Activated CD8-positive, alpha-beta T cell treated with anti-CD3 and anti-CD28 coated beads for 36 hours (primary cell): Measurements from ENCODE around the gene SLC26A2. TPM values are rescaled to one million over a fixed set of nuclear protein-coding genes. Genes with fewer than 3 reads are reported as not detected.

Experiments
- ATAC-seq: fragments of 200-7000 bp; cut with Tn5 transposase; one replicate; pipeline ENCODE4 v1.10.0; 2021; ENCODE audit warnings: mild to moderate bottlenecking, moderate library complexity
- CTCF ChIA-PET: fragments of 350-600 bp; sonication (Branson Sonifier 250); formaldehyde crosslinking; loops from one replicate; lab custom pipeline; 2021; ENCODE audit warnings: antibody characterized with exemption; lab: Charles Lee
- POLR2A ChIA-PET: fragments of 350-600 bp; sonication (Branson Sonifier 250); formaldehyde crosslinking; loops from one replicate; lab custom pipeline; 2021; ENCODE audit warnings: antibody characterized with exemption; lab: Charles Lee
- DNase-seq: peaks from one replicate; pipeline ENCODE4 v3.0.0-alpha.2; 2020
- H3K27ac Mint-ChIP-seq: one replicate; pipeline ENCODE4 v1.8.0; 2021; ENCODE audit warnings: mild to moderate bottlenecking, mixed read lengths
- H3K27me3 Mint-ChIP-seq: one replicate; pipeline ENCODE4 v1.8.0; 2021; ENCODE audit warnings: mixed read lengths
- H3K36me3 Mint-ChIP-seq: one replicate; pipeline ENCODE4 v1.8.0; 2021; ENCODE audit warnings: low read depth, mixed read lengths
- H3K4me1 Mint-ChIP-seq: one replicate; pipeline ENCODE4 v1.8.0; 2021; ENCODE audit warnings: low read depth, mixed read lengths
- H3K4me3 Mint-ChIP-seq: one replicate; pipeline ENCODE4 v1.8.0; 2021; ENCODE audit warnings: mild to moderate bottlenecking, moderate library complexity, mixed read lengths
- H3K9me3 Mint-ChIP-seq: one replicate; pipeline ENCODE4 v1.8.0; 2021; ENCODE audit warnings: mixed read lengths
- CTCF ChIP-seq: fragments of 200-600 bp; IDR thresholded peaks from one replicate; pipeline ENCODE4 v1.8.0; 2022; ENCODE audit warnings: antibody characterized with exemption, mild to moderate bottlenecking
- intact Hi-C: fragments of 100-400 bp; cut with micrococcal nuclease; formaldehyde crosslinking; loops from one replicate; pipeline ENCODE4 v1.10.0; 2022
- total RNA-seq, 2 experiments: library from RNA; stranded (reverse); gene quantifications; one replicate each; pipeline ENCODE4 v1.2.3, GENCODE V29; 2021

Gene SLC26A2
- total RNA-seq, 2 experiments from 2014 or later = 5.0 to 5.3 TPM

GRCh38 chr5:150036513-150036912 lies 76.0 kb downstream of the SLC26A2 start:
- DNase-seq (no peak), ATAC-seq (no peak)
- POLR2A ChIA-PET = interaction anchor here (1.1 to 1.5 kb wide), 2 partner anchors 12 to 36 kb away, joined by 3 to 4 read pairs; partner anchors contain the start of genes HMGXB3 and TIGD6
- no peaks in the 10 kb centered on the region for H3K27me3 Mint-ChIP-seq
- H3K4me1 Mint-ChIP-seq = no peaks in the 10 kb centered on the region
- H3K27ac Mint-ChIP-seq = no peak overlapping the region
- H3K4me3 Mint-ChIP-seq = no peak overlapping the region
- no peaks in the 10 kb centered on the region for H3K9me3 Mint-ChIP-seq
- CTCF ChIA-PET = interaction anchor here (0.7 to 1.5 kb wide), 2 partner anchors 9 to 34 kb away, joined by 4 read pairs; no protein-coding TSS in a partner anchor
- peaks cover 64% of the 10 kb centered on the region for H3K36me3 Mint-ChIP-seq
- intact Hi-C loops = no loop called here
- no peak for TF ChIP-seq CTCF

Other genes starting within 250 kb of the SLC26A2 start
- 1 to 10 TPM; 6.8 to 7.1 TPM for gene PPARGC1B, start 230.4 kb upstream of the SLC26A2 start, total RNA-seq
- gene PDE6A, start 16.0 kb upstream of the SLC26A2 start, total RNA-seq = not detected
- 1 to 10 TPM; 1.2 to 2.2 TPM for gene TIGD6, start 39.9 kb downstream of the SLC26A2 start, total RNA-seq
- gene HMGXB3, start 40.0 kb downstream of the SLC26A2 start, total RNA-seq = 10 to 100 TPM; 30.4 to 32.6 TPM
- gene CSF1R, start 125.8 kb downstream of the SLC26A2 start, total RNA-seq = not detected
- under 1 TPM; 0.58 to 0.74 TPM for gene PDGFRB, start 195.1 kb downstream of the SLC26A2 start, total RNA-seq
- gene CDX1, start 206.0 kb downstream of the SLC26A2 start, total RNA-seq = not detected
- gene SLC6A7, start 229.3 kb downstream of the SLC26A2 start, total RNA-seq = not detected